GM19468 (cell line): Measurements from ENCODE around the gene ZFYVE28.

ENCODE experiments used
- ATAC-seq: cut with Tn5 transposase; IDR thresholded peaks from one replicate; pipeline ENCODE4 v1.9.1; 2021; ENCODE audit warnings: mild to moderate bottlenecking, moderate library complexity, moderate number of reproducible peaks; ENCODE audit not compliant: unreplicated experiment; ENCODE audit errors: extremely low read depth

The ZFYVE28 gene

DNA sequence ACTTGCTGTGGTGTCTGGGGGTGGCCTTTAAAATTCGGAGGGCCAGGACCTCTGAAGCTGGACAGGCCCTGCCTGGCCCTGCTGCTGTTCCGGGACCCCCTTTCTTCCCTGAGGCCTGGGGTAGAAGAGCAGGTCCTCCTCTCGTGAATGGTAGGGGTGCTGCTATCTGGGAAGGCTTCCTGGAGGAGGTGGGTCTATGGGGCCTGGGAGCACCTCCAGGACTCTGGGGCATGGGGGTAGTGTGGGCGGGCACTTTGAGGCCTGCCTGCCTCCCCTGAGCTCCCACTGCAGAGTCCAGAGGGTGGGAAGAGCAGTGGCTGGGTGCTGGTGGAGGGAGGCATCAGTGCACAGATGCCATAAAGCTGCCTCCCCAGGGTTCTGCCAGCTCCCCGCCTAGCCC is 151.6 kb downstream of the ZFYVE28 start:
- no peak for ATAC-seq

DNA sequence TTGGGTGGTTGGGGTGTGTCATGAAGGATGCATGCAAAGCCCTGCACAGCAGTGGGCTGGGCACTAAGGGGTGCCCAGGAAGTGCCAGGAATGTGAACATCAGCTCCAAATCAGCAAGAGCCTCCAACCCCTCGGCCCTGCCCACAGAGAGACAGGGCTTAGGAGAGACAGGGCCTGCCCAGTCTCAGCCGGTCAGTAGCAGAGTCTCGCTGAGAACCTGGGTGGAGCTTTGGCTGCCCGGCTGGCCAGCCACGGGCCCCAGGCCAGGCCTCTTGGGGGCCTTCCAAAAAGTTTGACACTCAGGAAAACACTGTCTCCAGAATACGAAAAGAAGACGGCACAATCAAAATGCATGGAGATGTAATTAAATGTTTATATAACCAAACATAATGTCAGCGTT is 152.3 kb downstream of the ZFYVE28 start:
- no peak for ATAC-seq

DNA sequence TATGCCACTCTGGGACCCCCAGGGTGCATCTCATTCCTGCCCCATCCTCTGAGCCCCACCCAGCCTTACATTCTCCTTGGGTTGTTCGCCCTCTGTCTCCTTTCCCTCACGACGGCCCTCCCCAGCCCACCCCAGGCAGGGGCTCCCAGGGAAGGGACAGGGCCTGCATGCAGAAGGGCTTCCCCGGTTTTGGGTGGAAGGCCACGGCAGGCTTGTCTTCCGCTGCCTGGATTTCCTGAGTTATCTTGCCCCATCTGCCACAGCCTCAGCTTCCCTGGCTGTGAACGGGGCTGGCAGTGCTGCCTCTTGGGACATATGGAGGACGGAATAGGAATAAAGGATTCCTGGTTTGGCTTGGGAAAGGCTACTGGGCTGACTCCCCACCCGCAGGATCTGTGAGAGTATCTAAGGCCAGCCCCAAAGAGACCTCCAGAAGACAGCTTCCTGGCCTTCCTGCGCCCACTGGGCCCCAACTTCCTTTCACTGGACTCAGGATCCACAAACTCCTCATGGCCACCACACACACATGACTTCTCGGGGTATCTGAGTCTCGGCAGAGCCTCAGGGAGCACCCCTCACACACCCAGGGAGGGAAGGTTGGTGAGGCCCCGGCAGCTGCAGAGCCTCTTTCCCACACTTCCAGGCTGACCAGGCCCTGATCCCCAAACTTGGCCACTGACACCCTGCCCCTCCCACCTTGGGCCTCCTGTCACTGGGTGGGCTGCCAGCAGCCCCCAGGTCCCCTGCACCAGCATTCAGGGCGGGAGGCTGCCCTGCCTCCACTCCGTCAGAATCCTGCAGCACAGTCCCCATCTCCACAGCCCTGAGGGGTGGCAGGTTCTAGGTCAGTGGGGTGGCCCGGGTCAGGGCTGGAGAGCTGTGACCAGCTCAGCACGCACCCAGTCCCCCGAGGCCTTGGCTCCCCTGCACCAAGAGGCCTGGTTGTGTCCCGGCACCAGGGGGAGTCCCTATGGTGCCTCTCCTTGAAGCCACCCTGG is 153.0 kb downstream of the ZFYVE28 start:
- ATAC-seq: no peak

DNA sequence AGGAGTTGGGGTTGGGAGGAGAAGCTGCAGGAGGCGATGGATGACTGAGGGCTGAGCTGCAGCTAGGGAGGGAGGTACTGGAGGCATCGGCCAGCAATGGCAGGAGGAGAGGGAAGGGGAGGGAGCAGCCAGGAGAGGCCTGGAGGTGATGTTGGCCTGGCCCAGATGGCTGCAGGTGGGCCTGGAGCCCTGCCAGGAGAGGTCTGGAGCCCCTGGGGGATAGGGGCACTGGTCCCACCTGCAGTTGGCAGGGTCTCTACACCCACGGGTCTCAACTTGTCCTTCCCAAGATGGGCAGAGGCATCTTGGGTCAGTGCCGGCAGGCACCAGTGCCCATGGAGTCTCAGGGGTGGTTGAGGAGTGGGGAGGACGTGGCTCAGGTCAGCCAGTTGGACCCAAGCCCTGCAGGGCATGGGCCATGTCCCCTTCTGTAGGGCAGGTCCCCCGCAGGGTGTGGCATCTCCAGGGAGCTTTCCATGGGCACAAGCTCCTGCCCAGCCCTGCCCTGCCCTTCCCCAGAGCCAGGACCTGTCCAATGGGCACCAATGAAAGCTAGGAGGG is 153.9 kb downstream of the ZFYVE28 start:
- ATAC-seq: no peak

GRCh38 chr4:2263926-2264321 is 154.5 kb downstream of the ZFYVE28 start:
- no peak for ATAC-seq

DNA sequence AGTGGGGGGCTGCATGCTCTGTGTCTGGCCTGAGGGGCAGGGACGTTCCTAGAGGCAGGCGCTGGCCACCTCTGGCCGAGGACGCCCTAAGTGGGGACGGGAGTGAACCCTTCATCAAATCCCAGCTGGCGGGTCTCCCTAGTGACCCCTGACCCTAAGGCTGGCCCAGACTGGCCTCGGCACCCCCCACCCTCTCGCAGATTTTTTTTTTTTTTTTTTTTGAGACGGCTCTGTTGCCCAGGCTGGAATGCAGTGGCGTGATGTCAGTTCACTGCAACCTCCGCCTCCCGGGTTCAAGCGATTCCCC is 155.5 kb downstream of the ZFYVE28 start:
- no peak for ATAC-seq

DNA sequence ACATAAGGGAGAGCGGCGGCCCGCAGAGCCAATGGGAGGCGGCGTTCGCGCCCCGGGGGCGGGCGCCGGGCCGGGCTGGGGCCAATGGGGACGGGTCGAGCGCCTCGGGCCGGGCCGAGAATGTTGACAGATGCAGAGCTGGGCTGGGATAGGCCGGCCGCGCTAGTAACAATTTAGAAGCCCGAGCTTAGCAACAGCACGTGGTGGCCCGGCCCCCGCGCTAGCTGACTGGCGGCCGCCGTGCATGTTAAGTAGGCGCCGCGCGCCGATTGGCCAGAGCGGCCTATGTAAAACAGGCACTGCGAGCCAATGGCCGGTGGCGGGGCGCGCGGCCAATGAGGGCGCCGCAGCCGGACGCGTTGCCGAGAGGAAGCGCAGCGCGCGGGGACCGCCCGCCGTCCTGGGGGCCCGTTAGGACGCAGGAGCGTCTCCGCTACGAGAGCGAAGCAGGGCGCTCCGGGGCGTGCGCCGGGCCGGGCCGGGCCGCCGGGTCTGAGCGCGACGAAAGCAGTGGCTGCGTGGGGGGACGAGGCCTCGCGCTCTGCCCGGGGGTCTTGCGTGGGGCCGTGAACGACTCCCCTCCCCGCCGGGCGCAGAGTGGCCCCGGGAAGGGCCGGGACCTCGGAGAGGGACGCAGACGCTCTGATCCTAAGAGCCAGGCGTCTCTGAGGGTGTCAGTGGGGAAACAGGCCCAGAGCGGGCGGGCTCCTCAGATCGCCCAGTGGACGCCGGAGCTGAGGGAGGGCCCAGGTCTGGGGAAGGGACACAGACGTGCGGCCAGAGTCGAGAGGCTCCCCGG is 156.1 kb downstream of the ZFYVE28 start:
- ATAC-seq: peak; percentile 84

GRCh38 chr4:2261853-2262144 is 156.6 kb downstream of the ZFYVE28 start, which contains the start of gene MXD4:
TSS of gene MXD4 (minus strand) at chr4:2262109. CDS start at chr4:2261980, 129 bp downstream.
- no peak for ATAC-seq

GRCh38 chr4:2261110-2261852 is 157.2 kb downstream of the ZFYVE28 start:
- no peak for ATAC-seq

GRCh38 chr4:2260344-2261109 is 157.9 kb downstream of the ZFYVE28 start:
- no peak for ATAC-seq

DNA sequence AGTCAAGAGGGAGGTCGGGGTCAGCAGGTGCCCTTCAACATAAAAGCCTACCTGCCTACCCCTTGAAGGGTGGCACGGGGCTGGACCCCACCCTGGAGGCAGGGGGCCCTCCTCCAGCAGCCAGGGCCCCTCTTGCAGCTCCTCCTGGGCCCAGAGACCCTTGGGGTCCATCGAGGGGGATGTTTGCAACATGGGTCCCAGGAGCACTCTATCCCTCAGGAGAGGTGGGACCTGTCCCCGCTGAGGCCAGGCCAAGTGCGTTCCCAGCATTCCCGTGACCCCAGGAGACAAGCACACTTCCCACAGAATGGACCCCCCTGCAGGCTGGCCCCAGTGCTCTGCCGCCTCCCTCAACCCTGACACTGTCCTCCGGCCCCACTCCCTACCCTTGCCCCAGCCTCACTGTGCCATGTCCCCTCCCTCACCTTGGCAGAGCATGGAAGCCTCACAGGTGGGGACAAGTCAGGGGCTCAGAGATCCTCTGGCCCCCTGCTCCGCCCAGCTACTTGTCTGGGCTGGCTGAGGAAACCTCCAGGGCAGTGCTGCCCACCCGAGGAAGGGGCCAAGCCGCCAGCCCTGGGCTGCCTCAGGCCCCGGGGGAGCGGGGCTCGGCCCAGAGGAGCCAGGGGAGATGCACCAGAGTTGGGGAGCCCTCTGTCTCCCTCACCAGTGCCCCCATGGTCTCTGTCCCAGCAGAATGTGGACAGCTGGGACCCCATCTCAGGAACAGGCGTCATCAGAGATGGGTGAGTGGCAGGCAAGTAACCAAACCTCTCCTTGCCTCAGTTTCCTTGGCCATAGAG is 158.7 kb downstream of the ZFYVE28 start:
- no peak for ATAC-seq

DNA sequence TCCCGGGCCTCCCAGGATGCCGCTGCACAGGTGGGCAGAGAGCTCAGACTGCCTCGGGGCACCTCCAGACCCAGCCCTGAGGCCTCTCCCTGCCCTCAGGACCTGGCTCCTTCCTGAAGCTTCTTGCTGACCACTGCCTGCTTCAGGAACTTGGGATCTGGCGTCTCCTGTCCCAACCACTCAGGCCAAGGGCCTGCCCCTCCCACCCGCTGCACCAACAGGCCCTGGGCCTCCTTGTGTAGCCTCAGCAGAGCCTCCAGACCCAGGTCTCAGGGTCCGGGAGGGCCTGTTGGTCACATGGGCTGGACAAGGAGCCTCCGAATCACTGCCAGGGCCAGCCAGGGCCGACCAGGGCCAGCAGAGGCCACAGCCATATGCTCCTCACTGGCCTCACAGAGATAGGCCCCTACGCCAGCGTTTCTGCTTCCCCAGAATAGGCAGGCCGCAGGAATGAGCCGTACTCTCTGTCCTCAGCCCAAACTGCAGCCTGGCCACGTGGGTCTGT is 159.4 kb downstream of the ZFYVE28 start:
- no peak for ATAC-seq

DNA sequence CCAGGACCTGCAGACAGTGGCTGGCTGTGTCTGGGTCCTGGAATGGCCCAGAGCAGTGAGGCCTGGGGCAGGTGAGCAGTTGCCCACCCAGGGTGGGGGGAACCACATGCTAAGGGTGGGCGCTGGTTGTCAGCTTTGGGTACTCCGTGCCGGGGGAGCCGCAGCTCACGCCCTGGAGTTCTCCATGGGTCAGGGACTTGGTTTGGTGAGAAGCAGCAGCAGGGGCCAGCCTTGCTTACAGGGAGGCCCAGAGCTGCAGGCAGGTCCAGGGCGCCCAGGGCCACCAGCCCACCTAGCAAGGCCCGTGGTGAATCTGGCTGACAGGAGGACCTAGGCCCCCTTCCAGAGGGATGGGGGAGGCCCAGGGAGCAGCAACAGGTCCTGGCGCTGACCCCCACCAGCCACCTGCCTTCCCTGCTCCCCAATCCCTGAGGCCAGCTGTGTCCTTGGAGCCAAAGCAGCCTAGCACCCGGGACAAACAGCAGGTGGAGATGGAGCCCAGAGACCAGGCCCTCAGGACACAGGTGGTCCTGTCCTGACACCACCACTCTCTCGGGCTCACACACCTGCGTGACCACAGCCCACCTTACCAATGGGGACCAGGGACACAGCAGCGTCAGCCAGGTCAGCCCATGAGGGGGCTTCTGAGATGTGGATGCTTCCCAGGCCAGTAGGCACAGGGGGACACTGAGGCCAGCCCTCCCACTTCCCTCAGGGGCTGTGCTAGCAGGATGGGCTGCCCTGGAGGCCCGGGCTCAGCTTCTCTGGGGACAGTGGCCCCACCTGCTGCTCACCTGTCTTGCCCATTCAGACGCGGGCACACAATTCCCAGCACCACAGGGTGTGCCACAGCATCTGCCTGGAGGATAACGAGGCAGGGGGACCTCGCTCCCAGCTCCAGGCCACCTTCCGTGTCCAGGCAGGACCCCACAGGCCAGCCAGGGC is 160.1 kb downstream of the ZFYVE28 start:
- no peak for ATAC-seq

GRCh38 chr4:2257361-2258081 is 160.9 kb downstream of the ZFYVE28 start:
- ATAC-seq: no peak

GRCh38 chr4:2256781-2257191 is 161.7 kb downstream of the ZFYVE28 start:
- ATAC-seq: no peak

DNA sequence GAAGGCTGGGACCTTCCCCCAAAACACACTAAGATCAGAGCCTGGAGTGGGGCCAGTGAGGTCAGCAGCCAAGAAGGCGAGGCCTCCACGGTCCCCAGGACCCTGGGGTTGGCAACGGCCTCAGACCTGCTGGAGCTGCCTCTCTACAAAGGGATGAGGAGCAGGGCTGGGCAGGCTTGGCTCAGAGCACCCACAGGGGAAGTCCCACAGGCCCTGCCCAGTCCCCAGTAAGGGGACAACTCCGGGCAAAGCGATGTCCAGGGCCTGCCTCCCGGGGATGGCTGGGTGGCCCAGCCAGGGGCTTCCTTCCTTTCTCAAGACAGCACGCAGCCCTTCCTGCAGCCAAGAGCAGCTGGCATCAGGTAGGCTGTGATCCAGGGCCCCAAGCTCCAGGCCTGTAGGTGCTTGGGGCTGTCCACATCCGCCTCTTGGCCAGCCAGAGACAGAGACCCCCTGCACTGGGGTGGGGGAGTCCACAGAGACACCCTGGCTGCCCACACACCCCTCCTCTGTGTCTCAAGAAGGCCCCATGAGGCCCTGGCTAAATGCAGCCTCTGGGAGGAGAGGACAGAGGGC is 162.2 kb downstream of the ZFYVE28 start:
- no peak for ATAC-seq
